ENCODE measurements around the gene ATP10A.

ATP10A gene

GRCh38 chr15:25812845-25813244 lies 50.3 kb downstream of the ATP10A start:
- no peak for DNase-seq (ENCODE audit: low read depth in 2 of 2)

- DNase-seq (ENCODE audit: low read depth in 2 of 2) = no peak
Observed at GRCh38 chr15:25812073-25812472, 51.1 kb downstream of the ATP10A start.

GRCh38 chr15:25811481-25811906 lies 51.6 kb downstream of the ATP10A start:
- no peak for DNase-seq (ENCODE audit: low read depth in 2 of 2)

- no peak for DNase-seq (ENCODE audit: low read depth in 2 of 2)
Observed at GRCh38 chr15:25810631-25811091, 52.5 kb downstream of the ATP10A start.

GRCh38 chr15:25810154-25810553 lies 53.0 kb downstream of the ATP10A start:
- DNase-seq (ENCODE audit: low read depth in 2 of 2) = no peak

GRCh38 chr15:25807063-25807462 lies 56.1 kb downstream of the ATP10A start:
- DNase-seq (ENCODE audit: low read depth in 2 of 2) = no peak

- DNase-seq (ENCODE audit: low read depth in 2 of 2) = no peak
Observed at GRCh38 chr15:25805031-25805430, 58.1 kb downstream of the ATP10A start.

GRCh38 chr15:25804451-25804850 lies 58.7 kb downstream of the ATP10A start:
- DNase-seq (ENCODE audit: low read depth in 2 of 2) = no peak

GRCh38 chr15:25803541-25803940 lies 59.6 kb downstream of the ATP10A start:
- no peak for DNase-seq (ENCODE audit: low read depth in 2 of 2)

- no peak for DNase-seq (ENCODE audit: low read depth in 2 of 2)
Observed at GRCh38 chr15:25803036-25803435, 60.1 kb downstream of the ATP10A start.

- no peak for DNase-seq (ENCODE audit: low read depth in 2 of 2)
Observed at GRCh38 chr15:25802285-25802830, 60.8 kb downstream of the ATP10A start.

GRCh38 chr15:25801586-25802284 lies 61.4 kb downstream of the ATP10A start:
- DNase-seq (ENCODE audit: low read depth in 2 of 2) = no peak

GRCh38 chr15:25800761-25801515 lies 62.2 kb downstream of the ATP10A start:
- no peak for DNase-seq (ENCODE audit: low read depth in 2 of 2)

GRCh38 chr15:25799906-25800700 lies 63.0 kb downstream of the ATP10A start:
- DNase-seq (ENCODE audit: low read depth in 2 of 2) = no peak

- DNase-seq (ENCODE audit: low read depth in 2 of 2) = peak in 1 of 2 experiments; percentile 8
Observed at GRCh38 chr15:25797936-25798901, 64.9 kb downstream of the ATP10A start.

- DNase-seq (ENCODE audit: low read depth in 2 of 2) = no peak
Observed at GRCh38 chr15:25797511-25797935, 65.6 kb downstream of the ATP10A start.

- no peak for DNase-seq (ENCODE audit: low read depth in 2 of 2)
Observed at GRCh38 chr15:25797035-25797434, 66.1 kb downstream of the ATP10A start.

GRCh38 chr15:25796395-25796794 lies 66.7 kb downstream of the ATP10A start:
- DNase-seq (ENCODE audit: low read depth in 2 of 2) = no peak

GRCh38 chr15:25795712-25796111 lies 67.4 kb downstream of the ATP10A start:
- DNase-seq (ENCODE audit: low read depth in 2 of 2) = no peak

- no peak for DNase-seq (ENCODE audit: low read depth in 2 of 2)
Observed at GRCh38 chr15:25795061-25795460, 68.1 kb downstream of the ATP10A start.

Measured in fibroblast of skin of left quadriceps (primary cell).